Jurkat, Clone E6-1 (cell line): ENCODE data around the gene YBX1. TPM values are rescaled to one million over a fixed set of nuclear protein-coding genes. Genes with fewer than 3 reads are reported as not detected.
"Not testable (repeated sequence)": the region's sequence is repeated elsewhere in the genome, so short reads cannot be mapped to it uniquely, and the experiment has no call there.

Source experiments
- DNase-seq: peaks from one replicate; pipeline ENCODE4 v3.0.0-alpha.2; 2011; ENCODE audit warnings: low read depth, low spot score
- H3K4me3 ChIP-seq: 2 replicates; pipeline ENCODE4 v1.5.1; 2011; ENCODE audit warnings: mild to moderate bottlenecking, low read length, control low read depth, moderate library complexity
- polyA plus RNA-seq: library from polyadenylated mRNA; unstranded; fragments of >200 nt; gene quantifications from one replicate; pipeline ENCODE4 v1.2.1, GENCODE V29; 2012; ENCODE audit warnings: missing spikeins; ENCODE audit not compliant: insufficient read length, insufficient read depth

The YBX1 gene
- polyA plus RNA-seq, result 1,423 TPM

- peak within 1 kb of the TSS; percentile 90 for H3K4me3 ChIP-seq
- peak; percentile 99 for DNase-seq
Observed at GRCh38 chr1:42681741-42682483, at the start of gene YBX1. Gene YBX1 (plus strand): TSS chr1:42682418. CDS start chr1:42682566, 148 bp downstream.

DNA sequence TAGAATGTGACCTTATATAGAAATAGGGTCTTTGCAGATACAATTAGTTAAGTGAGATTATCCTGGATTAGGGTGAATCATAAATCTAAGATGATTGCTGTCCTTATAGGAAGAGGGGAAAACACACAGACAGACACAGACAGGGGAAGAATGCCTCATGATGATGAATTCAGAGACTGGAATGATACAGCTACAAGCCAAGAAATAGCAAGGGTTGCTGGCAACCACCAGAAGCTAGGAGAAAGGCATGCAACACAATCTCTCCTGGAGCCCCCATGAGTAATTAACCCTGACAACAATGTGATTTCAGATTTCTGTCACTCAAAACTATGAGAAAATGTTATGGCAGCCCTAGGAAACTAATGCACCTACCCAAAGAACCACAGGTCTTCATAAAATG lies 43.1 kb upstream of the YBX1 start:
- DNase-seq, result no peak
- H3K4me3 ChIP-seq, result no peak overlapping the region

- DNase-seq, result no peak
- no peak overlapping the region for H3K4me3 ChIP-seq
Observed at GRCh38 chr1:42646056-42646455, 36.2 kb upstream of the YBX1 start.

GRCh38 chr1:42657201-42657600 lies 25.0 kb upstream of the YBX1 start:
- H3K4me3 ChIP-seq, result peak overlapping the region; percentile 80
- no peak for DNase-seq

DNA sequence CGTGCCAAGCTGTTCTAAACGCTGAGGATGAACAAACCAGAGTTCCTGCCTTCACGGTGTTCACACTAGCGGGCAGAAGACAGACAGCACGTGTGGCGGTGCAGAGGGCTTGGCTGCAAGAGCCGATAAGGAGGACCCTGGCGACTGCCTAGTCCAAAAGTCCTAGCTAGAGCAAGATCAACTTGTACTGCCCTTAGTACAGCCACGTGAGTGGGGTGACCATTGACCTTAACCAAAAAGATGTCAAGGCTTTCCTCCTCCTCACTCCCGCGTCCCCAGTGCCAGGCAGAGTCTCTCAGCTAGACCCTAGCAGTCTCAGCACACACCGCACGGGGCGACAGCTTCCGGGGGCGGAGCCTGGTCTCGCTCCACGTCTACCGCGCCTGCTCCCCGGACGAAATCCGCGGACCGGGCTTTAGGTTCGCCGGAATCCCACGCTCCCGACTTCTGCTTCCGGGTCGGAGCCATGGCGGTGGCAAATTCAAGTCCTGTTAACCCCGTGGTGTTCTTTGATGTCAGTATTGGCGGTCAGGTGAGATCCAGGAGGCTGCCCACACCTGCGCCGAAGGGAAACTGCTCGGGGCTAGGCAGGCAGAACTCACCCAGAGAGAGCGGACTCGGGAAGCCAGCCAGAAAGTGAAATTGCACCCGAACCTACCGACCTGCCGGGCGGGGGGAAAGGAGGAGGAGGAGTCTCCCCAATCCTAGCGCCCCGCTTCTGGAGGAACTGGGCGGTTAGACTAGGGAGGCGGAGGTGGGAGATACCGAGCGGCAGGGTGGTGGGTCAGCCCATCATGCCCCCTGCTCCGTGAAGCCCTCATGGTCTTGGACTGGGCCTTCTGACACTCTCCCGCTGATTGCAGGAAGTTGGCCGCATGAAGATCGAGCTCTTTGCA lies 24.0 kb upstream of the YBX1 start, which contains the start of gene PPIH:
Gene PPIH, plus strand, starts transcription at position 443 of the 896 bp plus-strand sequence. Its CDS starts 24 bp downstream, at position 467.
- DNase-seq, result peak; percentile 94
- H3K4me3 ChIP-seq, result peak within 1 kb of the TSS; percentile 80

DNA sequence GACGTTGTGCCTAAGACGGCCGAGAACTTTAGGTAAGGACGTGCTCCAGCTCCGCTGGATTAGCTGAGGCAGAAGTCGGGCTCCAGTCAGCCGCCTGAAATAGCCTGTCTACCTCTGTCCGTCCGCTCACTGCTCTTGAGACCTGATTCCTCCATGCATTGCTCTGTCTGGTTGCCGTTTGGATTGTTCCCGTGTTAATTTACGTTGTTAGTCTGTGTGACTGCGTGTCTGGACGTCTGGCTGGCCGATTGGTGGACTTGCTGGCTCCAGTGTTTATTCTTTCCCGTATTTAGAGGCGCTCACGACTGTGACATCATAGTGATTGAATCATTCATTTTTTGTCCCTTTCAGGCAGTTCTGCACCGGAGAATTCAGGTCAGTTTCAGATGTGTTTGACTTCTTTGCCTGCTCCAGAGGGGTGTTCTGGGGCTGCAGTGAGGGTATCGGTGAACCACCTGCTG lies 23.3 kb upstream of the YBX1 start:
- peak overlapping the region; percentile 80 for H3K4me3 ChIP-seq
- no peak for DNase-seq

DNA sequence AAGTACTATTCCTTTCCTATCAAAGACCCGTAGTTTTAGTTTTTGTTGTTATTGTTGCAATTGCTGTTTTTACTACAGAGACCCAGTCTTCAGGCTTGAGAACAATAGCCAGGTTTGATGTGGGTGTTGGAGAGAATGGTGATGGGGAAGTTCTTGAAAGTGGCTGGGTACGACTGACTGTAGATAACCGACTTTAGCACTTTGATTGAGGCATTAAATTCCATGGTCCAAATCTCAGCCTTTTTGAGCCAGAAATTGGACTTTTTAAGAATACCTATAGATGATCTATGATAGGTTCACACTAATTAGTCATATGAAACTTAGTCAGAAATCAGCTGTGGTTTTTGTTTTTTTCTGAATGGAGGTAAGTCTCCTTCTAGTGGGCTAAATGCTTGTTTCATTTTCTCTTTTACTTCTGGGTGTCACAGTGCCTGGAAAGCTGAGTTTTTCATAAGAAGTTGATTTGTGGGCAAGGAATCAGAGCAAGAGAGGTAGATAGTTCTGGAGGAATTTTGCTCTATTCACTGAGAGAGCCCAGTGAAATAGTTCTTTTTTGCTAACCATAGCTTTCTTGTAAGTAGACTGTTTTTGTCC lies 21.2 kb upstream of the YBX1 start:
- H3K4me3 ChIP-seq, result no peak overlapping the region
- DNase-seq, result no peak

GRCh38 chr1:42669936-42670335 lies 12.3 kb upstream of the YBX1 start:
- no peak for DNase-seq
- H3K4me3 ChIP-seq, result no peak overlapping the region

GRCh38 chr1:42670425-42670824 lies 11.8 kb upstream of the YBX1 start:
- DNase-seq, result no peak
- H3K4me3 ChIP-seq, result no peak overlapping the region

GRCh38 chr1:42674214-42674613 lies 8.0 kb upstream of the YBX1 start:
- DNase-seq, result no peak
- H3K4me3 ChIP-seq, result no peak overlapping the region

- H3K4me3 ChIP-seq, result no peak overlapping the region
- DNase-seq, result no peak
Observed at GRCh38 chr1:42674682-42675081, 7.5 kb upstream of the YBX1 start.

DNA sequence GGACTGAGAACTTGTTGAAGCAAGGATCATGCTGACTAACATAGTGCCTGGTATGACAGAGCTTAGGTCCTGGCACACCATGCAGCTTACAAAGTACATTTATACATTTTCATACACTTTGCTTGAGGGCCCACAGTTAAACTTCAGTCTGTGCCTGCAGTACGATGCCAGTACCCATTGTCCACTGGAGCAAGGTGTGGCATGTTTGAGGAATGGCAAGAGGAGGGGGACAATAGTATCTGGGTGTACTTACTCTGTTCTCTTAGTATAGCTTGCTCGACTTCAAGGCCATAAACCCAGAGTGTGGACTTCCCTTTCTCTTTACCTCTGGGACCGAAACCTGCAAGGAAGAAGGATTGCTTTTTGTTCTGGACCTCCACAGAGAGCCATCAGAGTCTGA lies 6.8 kb upstream of the YBX1 start:
- DNase-seq, result no peak
- H3K4me3 ChIP-seq, result no peak overlapping the region

DNA sequence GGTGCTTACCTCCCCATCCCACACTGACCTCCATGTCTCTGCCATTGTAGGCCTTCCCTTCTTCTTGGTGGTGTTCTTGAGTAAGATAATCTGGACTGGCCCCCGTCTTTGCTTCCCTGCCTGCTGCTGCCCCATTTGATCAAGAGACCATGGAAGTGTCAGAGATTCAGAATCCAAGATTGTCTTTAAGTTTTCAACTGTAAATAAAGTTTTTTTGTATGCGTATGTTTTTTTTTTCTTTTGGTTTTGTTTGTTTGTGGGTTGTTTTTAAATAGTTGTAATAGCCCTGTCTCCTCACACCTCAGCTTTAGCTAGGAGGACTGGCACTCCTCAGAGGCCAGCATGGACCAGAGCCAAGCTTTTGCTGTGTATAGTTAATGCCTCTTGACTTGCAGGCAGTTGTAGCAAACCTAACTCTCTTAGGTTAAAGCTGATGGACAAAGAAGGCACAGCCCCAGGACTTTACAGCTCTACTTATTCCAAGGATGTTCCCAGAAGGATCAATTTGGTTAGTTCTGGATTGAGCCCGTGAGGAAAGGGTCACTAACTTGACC lies 5.6 kb upstream of the YBX1 start:
- H3K4me3 ChIP-seq, result no peak overlapping the region
- no peak for DNase-seq

GRCh38 chr1:42679364-42679983 lies 2.7 kb upstream of the YBX1 start:
- DNase-seq, result no peak
- no peak overlapping the region for H3K4me3 ChIP-seq

DNA sequence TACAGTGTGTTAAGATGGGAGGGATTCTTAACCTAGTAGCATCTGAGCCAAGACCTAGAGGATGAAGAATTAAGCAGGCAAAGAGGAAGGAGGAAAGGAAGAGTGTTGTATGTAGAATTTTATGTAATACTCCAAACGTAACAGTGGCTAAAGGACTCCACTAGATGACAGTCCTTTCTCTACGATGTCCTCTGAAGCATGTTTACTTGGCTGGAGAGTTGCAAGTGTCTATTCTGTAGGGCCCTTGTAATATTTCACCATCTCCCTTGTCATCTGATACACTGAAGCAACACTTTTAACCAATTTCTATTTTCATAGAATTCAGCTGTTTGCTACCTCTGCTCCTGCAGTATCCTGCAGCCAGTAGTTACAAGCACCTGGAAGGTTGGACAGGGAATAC lies 2.2 kb upstream of the YBX1 start:
- no peak for DNase-seq
- no peak overlapping the region for H3K4me3 ChIP-seq

- peak; percentile 39 for DNase-seq
- H3K4me3 ChIP-seq, result peak overlapping the region; percentile 90
Observed at GRCh38 chr1:42680921-42681683, 1.1 kb upstream of the YBX1 start.

GRCh38 chr1:42682484-42682738 lies 193 bp downstream of the YBX1 start:
- H3K4me3 ChIP-seq, result peak overlapping the region; percentile 90
- not testable (repeated sequence) for DNase-seq

- peak; percentile 51 for DNase-seq
- H3K4me3 ChIP-seq, result peak overlapping the region; percentile 90
Observed at GRCh38 chr1:42682739-42683531, 717 bp downstream of the YBX1 start.
